Mesendoderm (in vitro differentiated cells): Measurements from ENCODE around the gene OR10C1.

ENCODE experiments used
- DNase-seq: peaks from one replicate; pipeline ENCODE4 v3.0.0; 2013
- H2AK5ac ChIP-seq: 2 replicates; pipeline ENCODE4 v1.6.1; 2013; ENCODE audit warnings: low read length, inconsistent platforms
- H2BK120ac ChIP-seq: 2 replicates; pipeline ENCODE4 v1.6.1; 2013; ENCODE audit warnings: low read depth, mild to moderate bottlenecking, low read length, moderate library complexity, mixed read lengths
- H2BK15ac ChIP-seq: replicated peaks from 2 replicates; pipeline ENCODE4 v1.6.1; 2013; ENCODE audit warnings: low read depth, mild to moderate bottlenecking, moderate library complexity
- H2BK5ac ChIP-seq: 2 replicates; pipeline ENCODE4 v1.6.1; 2013; ENCODE audit warnings: low read length, inconsistent platforms
- H3K18ac ChIP-seq: 2 replicates; pipeline ENCODE4 v1.6.1; 2013; ENCODE audit warnings: mild to moderate bottlenecking, low read length, mixed read lengths
- H3K23ac ChIP-seq: one replicate; pipeline ENCODE4 v1.6.1; 2013; ENCODE audit warnings: low read length
- H3K27ac ChIP-seq: 2 replicates; pipeline ENCODE4 v1.5.1; 2013; ENCODE audit warnings: low read depth, mild to moderate bottlenecking, inconsistent platforms, low read length, moderate library complexity
- H3K27me3 ChIP-seq: 2 replicates; pipeline ENCODE4 v1.6.1; 2013; ENCODE audit warnings: low read length, control low read depth, mild to moderate bottlenecking, inconsistent platforms; ENCODE audit not compliant: insufficient read depth, poor library complexity
- H3K36me3 ChIP-seq: 2 replicates; pipeline ENCODE4 v1.6.1; 2013; ENCODE audit warnings: low read length, inconsistent platforms; ENCODE audit not compliant: control insufficient read depth, insufficient read depth
- H3K4ac ChIP-seq: one replicate; pipeline ENCODE4 v1.6.1; 2013; ENCODE audit warnings: low read depth, mild to moderate bottlenecking, low read length, moderate library complexity
- H3K4me1 ChIP-seq: 2 replicates; pipeline ENCODE4 v1.6.1; 2013; ENCODE audit warnings: low read depth, low read length, inconsistent platforms; ENCODE audit not compliant: control insufficient read depth
- H3K4me2 ChIP-seq: 2 replicates; pipeline ENCODE4 v1.6.1; 2013; ENCODE audit warnings: low read length
- H3K4me3 ChIP-seq: 2 replicates; pipeline ENCODE4 v1.5.1; 2013; ENCODE audit warnings: mild to moderate bottlenecking, low read length
- H3K56ac ChIP-seq: one replicate; pipeline ENCODE4 v1.6.1; 2013; ENCODE audit warnings: low read length
- H3K79me1 ChIP-seq: 2 replicates; pipeline ENCODE4 v1.6.1; 2013; ENCODE audit warnings: low read length, inconsistent platforms
- H3K79me2 ChIP-seq: 2 replicates; pipeline ENCODE4 v1.6.1; 2013; ENCODE audit warnings: mild to moderate bottlenecking, low read length; ENCODE audit not compliant: control insufficient read depth, insufficient read depth
- H3K9ac ChIP-seq: 2 replicates; pipeline ENCODE4 v1.6.1; 2013; ENCODE audit warnings: low read length, inconsistent platforms
- H4K5ac ChIP-seq: one replicate; pipeline ENCODE4 v1.6.1; 2013; ENCODE audit warnings: low read length
- H4K8ac ChIP-seq: one replicate; pipeline ENCODE4 v1.6.1; 2013; ENCODE audit warnings: low read depth, mild to moderate bottlenecking, control low read depth, low read length, moderate library complexity
- WGBS: extraction: QIAGEN DNeasy Blood & Tissue Kit; methylation state at CpG from one replicate; pipeline ENCODE4 v1.1.7; 2013; ENCODE audit warnings: low lambda C conversion rate, missing lambda C conversion rate; ENCODE audit not compliant: insufficient coverage; ENCODE audit errors: extremely low coverage; 5-methylcytosine and 5-hydroxymethylcytosine counted together

Gene OR10C1

DNA sequence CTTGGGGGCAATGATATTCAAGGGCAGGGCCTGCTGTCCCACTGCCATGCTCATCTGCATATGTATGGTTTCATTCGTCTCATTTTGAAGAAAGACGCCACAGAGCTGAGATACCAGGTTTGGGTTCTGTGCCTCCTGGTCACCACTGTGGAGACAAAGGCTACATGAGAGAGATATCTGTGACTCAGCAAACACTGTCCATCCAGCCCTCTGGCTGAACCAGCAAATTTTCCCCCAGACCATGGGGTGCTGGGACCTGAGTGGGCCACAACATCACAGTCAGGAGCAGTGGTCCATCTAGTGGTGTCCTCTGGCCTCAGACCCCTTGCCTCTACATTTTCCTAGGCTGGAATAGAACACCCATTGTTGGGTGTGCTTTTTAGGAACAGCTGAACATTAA lies 48.6 kb downstream of the OR10C1 start, which contains the start of gene MAS1L:
MAS1L (minus strand) TSS at position 297 of the 400 bp plus-strand sequence; CDS start at position 243, 54 bp downstream.
- H3K36me3 ChIP-seq, result no peaks in the 10 kb centered on the region
- H3K4me3 ChIP-seq, result no peak within 1 kb of the TSS

DNA sequence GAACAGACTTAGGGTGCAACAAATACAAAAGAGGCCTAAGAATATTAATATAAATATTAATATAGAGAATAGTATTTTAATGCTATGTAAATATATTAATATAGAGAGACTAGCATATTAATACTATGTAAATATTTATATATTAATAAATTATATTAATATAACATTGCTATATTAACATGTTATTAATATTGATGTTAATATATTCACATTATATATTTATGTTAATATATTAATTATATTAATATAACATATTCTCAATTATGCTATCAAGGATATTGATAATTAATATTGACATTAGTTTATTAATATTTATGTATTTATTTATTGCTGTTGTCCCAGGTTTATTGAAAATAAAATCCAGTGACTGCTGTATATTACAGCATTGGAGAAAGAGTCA lies 49.8 kb downstream of the OR10C1 start:
- no peak overlapping the region for H2BK5ac ChIP-seq
- no peak overlapping the region for H2BK120ac ChIP-seq
- no peak overlapping the region for H2BK15ac ChIP-seq
- no peak overlapping the region for H3K56ac ChIP-seq
- H3K4me2 ChIP-seq, result no peak overlapping the region
- no peaks in the 10 kb centered on the region for H3K79me2 ChIP-seq
- H3K23ac ChIP-seq, result no peak overlapping the region
- H2AK5ac ChIP-seq, result no peak overlapping the region
- no peak overlapping the region for H3K4me3 ChIP-seq
- no peaks in the 10 kb centered on the region for H3K36me3 ChIP-seq
- no peaks in the 10 kb centered on the region for H3K27me3 ChIP-seq
- H3K79me1 ChIP-seq, result no peaks in the 10 kb centered on the region
- no peak overlapping the region for H3K4ac ChIP-seq
- no peak overlapping the region for H3K27ac ChIP-seq
- no peak overlapping the region for H4K8ac ChIP-seq
- H4K5ac ChIP-seq, result no peak overlapping the region
- no peak overlapping the region for H3K9ac ChIP-seq
- H3K4me1 ChIP-seq, result no peaks in the 10 kb centered on the region
- no peak overlapping the region for H3K18ac ChIP-seq
- DNase-seq, result no peak

More for the DNA sequence above, 48.6 kb downstream of the OR10C1 start, which contains the start of gene MAS1L:
- Histone ChIP-seq H3K18ac (no peak within 1 kb of the TSS), H3K27ac (no peak within 1 kb of the TSS), H3K79me2 (no peaks in the 10 kb centered on the region), H4K5ac (no peak within 1 kb of the TSS), H3K4me2 (no peak within 1 kb of the TSS), H2BK5ac (no peak within 1 kb of the TSS), H2BK120ac (no peak within 1 kb of the TSS), H3K79me1 (no peaks in the 10 kb centered on the region), H3K56ac (no peak within 1 kb of the TSS), H3K4ac (no peak within 1 kb of the TSS), H2AK5ac (no peak within 1 kb of the TSS), H3K4me1 (no peaks in the 10 kb centered on the region), H2BK15ac (no peak within 1 kb of the TSS), H3K23ac (no peak within 1 kb of the TSS), H3K27me3 (no peaks in the 10 kb centered on the region), H4K8ac (no peak within 1 kb of the TSS), H3K9ac (no peak within 1 kb of the TSS)
- WGBS, result no CpG with 5 or more reads among the region's 2 CpGs
- no peak for DNase-seq

DNA sequence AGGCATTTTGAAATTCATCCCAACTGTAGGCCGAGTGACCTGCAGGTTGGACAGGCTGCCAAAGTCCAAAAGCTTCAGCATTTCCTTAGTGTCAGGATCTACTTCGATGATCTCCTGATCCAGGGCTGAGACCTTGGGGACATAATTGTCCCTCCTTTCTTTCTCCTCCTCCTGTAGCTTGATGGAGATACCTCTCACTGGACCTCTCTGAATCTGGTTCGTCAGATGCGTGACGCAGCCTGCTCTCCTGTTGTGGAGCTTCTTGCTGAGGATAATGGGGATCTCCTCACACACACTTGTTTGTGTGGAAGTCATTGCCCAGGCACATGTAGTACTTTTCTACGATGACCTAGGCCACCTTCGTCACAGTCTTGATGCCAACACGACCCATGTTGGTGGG lies 50.2 kb downstream of the OR10C1 start:
- no peak overlapping the region for H3K9ac ChIP-seq
- H4K5ac ChIP-seq, result no peak overlapping the region
- no peak overlapping the region for H2AK5ac ChIP-seq
- H3K36me3 ChIP-seq, result no peaks in the 10 kb centered on the region
- no peak overlapping the region for H3K23ac ChIP-seq
- no peak overlapping the region for H4K8ac ChIP-seq
- no peak overlapping the region for H3K56ac ChIP-seq
- H3K79me2 ChIP-seq, result no peaks in the 10 kb centered on the region
- DNase-seq, result no peak
- no peak overlapping the region for H2BK5ac ChIP-seq
- H3K4ac ChIP-seq, result no peak overlapping the region
- WGBS, result no CpG with 5 or more reads among the region's 8 CpGs
- no peaks in the 10 kb centered on the region for H3K4me1 ChIP-seq
- H3K4me2 ChIP-seq, result no peak overlapping the region
- H3K27me3 ChIP-seq, result no peaks in the 10 kb centered on the region
- no peaks in the 10 kb centered on the region for H3K79me1 ChIP-seq
- H3K4me3 ChIP-seq, result no peak overlapping the region
- H2BK120ac ChIP-seq, result no peak overlapping the region
- H3K27ac ChIP-seq, result no peak overlapping the region
- H2BK15ac ChIP-seq, result no peak overlapping the region
- H3K18ac ChIP-seq, result no peak overlapping the region

DNA sequence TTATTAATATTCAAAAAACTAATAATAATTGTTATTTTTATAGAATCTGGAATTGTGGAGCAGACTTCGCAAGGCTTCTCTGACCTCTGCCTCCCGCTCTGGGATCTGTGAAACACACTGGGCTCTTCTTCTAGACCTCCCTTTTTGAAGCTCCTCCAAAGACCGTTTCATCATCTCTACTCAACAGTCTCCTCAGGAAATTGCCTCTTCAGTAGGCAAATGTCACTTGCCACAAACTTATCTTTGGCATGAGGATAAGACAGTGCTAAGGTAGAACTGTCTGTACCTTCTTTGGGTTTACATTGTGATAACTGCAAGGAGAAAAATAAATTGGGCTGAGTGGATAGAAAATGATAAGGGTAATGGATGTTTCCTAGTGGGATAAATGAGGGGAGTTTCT lies 50.9 kb downstream of the OR10C1 start:
- no peaks in the 10 kb centered on the region for H3K79me2 ChIP-seq
- no peak overlapping the region for H3K4ac ChIP-seq
- no peak overlapping the region for H3K23ac ChIP-seq
- H3K9ac ChIP-seq, result no peak overlapping the region
- H3K27ac ChIP-seq, result no peak overlapping the region
- WGBS, result no CpG with 5 or more reads among the region's 3 CpGs
- no peak overlapping the region for H4K5ac ChIP-seq
- no peaks in the 10 kb centered on the region for H3K27me3 ChIP-seq
- H2BK5ac ChIP-seq, result no peak overlapping the region
- H3K79me1 ChIP-seq, result no peaks in the 10 kb centered on the region
- H3K4me2 ChIP-seq, result no peak overlapping the region
- H4K8ac ChIP-seq, result no peak overlapping the region
- H3K56ac ChIP-seq, result no peak overlapping the region
- H3K4me3 ChIP-seq, result no peak overlapping the region
- no peaks in the 10 kb centered on the region for H3K36me3 ChIP-seq
- DNase-seq, result no peak
- H2BK120ac ChIP-seq, result no peak overlapping the region
- H3K4me1 ChIP-seq, result no peaks in the 10 kb centered on the region
- H2AK5ac ChIP-seq, result no peak overlapping the region
- H3K18ac ChIP-seq, result no peak overlapping the region
- H2BK15ac ChIP-seq, result no peak overlapping the region

DNA sequence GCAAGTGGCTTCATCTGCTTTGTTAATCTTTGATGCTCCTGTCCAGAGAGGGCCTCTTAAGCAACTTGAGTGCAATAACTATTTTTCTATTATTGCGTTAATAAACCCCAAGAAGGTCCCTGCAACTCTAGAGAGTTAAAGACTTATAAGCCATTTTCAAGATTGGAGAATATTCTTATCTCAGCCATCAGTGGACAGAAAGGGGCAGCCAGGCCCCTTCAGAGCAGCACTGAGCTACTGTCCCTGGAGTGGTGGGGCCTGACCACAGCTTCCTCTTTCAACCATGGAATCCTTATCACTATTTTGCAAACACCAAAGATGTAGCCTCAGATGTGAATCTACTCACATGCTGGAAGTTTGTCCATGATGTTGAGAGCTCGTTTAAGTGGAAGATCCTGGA lies 51.4 kb downstream of the OR10C1 start:
- Histone ChIP-seq H3K27me3 (no peaks in the 10 kb centered on the region), H3K4me2 (no peak overlapping the region), H3K18ac (no peak overlapping the region), H2AK5ac (no peak overlapping the region), H2BK120ac (no peak overlapping the region), H3K23ac (no peak overlapping the region), H3K27ac (no peak overlapping the region), H4K8ac (no peak overlapping the region), H3K79me1 (no peaks in the 10 kb centered on the region), H3K4me1 (no peaks in the 10 kb centered on the region), H2BK5ac (no peak overlapping the region), H3K9ac (no peak overlapping the region), H3K36me3 (no peaks in the 10 kb centered on the region), H3K79me2 (no peaks in the 10 kb centered on the region), H2BK15ac (no peak overlapping the region), H3K56ac (no peak overlapping the region), H4K5ac (no peak overlapping the region), H3K4me3 (no peak overlapping the region), H3K4ac (no peak overlapping the region)
- no CpG with 5 or more reads among the region's 2 CpGs for WGBS
- no peak for DNase-seq
